Epithelial cell of esophagus (primary cell): Measurements from ENCODE around the gene TENT4A.
A peak's percentile ranks its signal among the peaks of the same experiment; 100 is the strongest.

ENCODE experiments used
- DNase-seq: peaks from one replicate; pipeline ENCODE4 v3.0.0; 2010; ENCODE audit warnings: low read depth
- H3K4me3 ChIP-seq: 2 replicates; pipeline ENCODE4 v1.5.1; 2011; ENCODE audit warnings: mild to moderate bottlenecking, low read length, control low read depth
- CTCF ChIP-seq: IDR thresholded peaks from 2 replicates; pipeline ENCODE4 v1.5.1; 2011; ENCODE audit warnings: low read depth, mild to moderate bottlenecking, low read length, control low read depth, inconsistent platforms; ENCODE audit not compliant: insufficient read depth; ENCODE audit errors: missing control alignments

Gene TENT4A

GRCh38 chr5:6731465-6732237 lies 18.4 kb downstream of the TENT4A start:
- no peak for DNase-seq
- no peak overlapping the region for H3K4me3 ChIP-seq
- TF ChIP-seq CTCF: no peak

- DNase-seq: peak; percentile 82
- no peak overlapping the region for H3K4me3 ChIP-seq
- no peak for TF ChIP-seq CTCF
Observed at GRCh38 chr5:6732634-6733410, 19.6 kb downstream of the TENT4A start.

GRCh38 chr5:6733411-6734242 lies 20.4 kb downstream of the TENT4A start:
- DNase-seq: no peak
- H3K4me3 ChIP-seq: no peak overlapping the region
- TF ChIP-seq CTCF: no peak

- no peak overlapping the region for H3K4me3 ChIP-seq
- TF ChIP-seq CTCF: no peak
- DNase-seq: no peak
Observed at GRCh38 chr5:6734243-6734700, 21.0 kb downstream of the TENT4A start.

- no peak for TF ChIP-seq CTCF
- DNase-seq: no peak
- no peak overlapping the region for H3K4me3 ChIP-seq
Observed at GRCh38 chr5:6734781-6735180, 21.5 kb downstream of the TENT4A start.

- DNase-seq: no peak
- no peak for TF ChIP-seq CTCF
- no peak overlapping the region for H3K4me3 ChIP-seq
Observed at GRCh38 chr5:6736106-6736505, 22.9 kb downstream of the TENT4A start.
